Measurements from ENCODE around the gene GCLM. TPM values are rescaled to one million over a fixed set of nuclear protein-coding genes. Genes with fewer than 3 reads are reported as not detected.
"Not testable (repeated sequence)": the region's sequence is repeated elsewhere in the genome, so short reads cannot be mapped to it uniquely, and the experiment has no call there.

GCLM gene, protein sequence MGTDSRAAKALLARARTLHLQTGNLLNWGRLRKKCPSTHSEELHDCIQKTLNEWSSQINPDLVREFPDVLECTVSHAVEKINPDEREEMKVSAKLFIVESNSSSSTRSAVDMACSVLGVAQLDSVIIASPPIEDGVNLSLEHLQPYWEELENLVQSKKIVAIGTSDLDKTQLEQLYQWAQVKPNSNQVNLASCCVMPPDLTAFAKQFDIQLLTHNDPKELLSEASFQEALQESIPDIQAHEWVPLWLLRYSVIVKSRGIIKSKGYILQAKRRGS
- 9.6 and 11.2 TPM in 2 replicates for total RNA-seq

GRCh38 chr1:93909146-93910050, at the start of gene GCLM:
TSS of gene GCLM (minus strand) at chr1:93909430. CDS start at chr1:93909163, 267 bp downstream.
- DNase-seq (ENCODE audit: low read depth), result peak; percentile 70
- H3K36me3 ChIP-seq (ENCODE audit: control insufficient read depth, insufficient read depth, low read length), result no peaks in the 10 kb centered on the region
- no peaks in the 10 kb centered on the region for H3K27me3 ChIP-seq (ENCODE audit: control insufficient read depth, insufficient read depth, low read length)
- TF ChIP-seq CTCF (IDR thresholded peaks at IDR 0.05; ENCODE audit: insufficient read depth, low read length, poor library complexity, severe bottlenecking), result peak; percentile 60
- peak within 1 kb of the TSS; percentile 68 for H3K4me3 ChIP-seq (ENCODE audit: low read depth, low read length)

- Histone ChIP-seq H3K36me3 (ENCODE audit: control insufficient read depth, insufficient read depth, low read length) (no peaks in the 10 kb centered on the region), H3K4me3 (ENCODE audit: low read depth, low read length) (no peak overlapping the region), H3K27me3 (ENCODE audit: control insufficient read depth, insufficient read depth, low read length) (no peaks in the 10 kb centered on the region)
- no peak for DNase-seq (ENCODE audit: low read depth)
- no peak for TF ChIP-seq CTCF (IDR thresholded peaks at IDR 0.05; ENCODE audit: insufficient read depth, low read length, poor library complexity, severe bottlenecking)
These were observed 49.5 kb upstream of the GCLM start for GRCh38 chr1:93958726-93959100.

DNA sequence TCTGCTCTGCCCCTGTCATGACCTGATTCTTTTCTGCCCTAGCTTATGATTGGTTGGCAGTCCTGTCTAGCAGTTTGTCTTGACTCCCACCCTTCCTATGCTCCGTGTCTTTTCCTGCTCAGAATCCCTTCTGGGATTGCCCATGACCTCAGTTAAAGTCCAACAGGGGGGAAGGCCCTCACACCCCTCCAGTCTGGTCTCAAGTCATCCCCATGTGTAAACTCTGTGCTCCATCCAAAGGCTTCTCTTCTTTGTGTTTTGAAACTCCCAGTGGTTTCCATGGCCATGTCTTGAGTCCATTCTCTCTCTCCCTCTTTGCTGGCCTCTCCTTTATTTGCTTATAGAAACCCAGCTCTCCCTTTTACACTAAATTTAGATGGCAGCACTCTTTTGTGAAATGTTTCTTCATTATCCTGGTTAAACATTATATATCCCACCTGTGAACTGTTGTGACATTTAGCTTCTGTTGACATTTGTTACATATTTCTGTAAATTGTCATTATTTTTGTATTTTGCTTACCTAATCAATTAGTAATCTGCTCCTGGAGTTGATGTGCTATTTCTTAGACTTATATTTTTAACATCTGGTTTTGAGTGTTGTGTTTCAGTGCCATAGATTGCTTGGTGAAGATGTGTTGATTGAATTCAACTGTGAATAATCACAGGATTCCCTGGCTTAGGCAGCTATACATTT, 48.9 kb upstream of the GCLM start:
- H3K4me3 ChIP-seq (ENCODE audit: low read depth, low read length), result no peak overlapping the region
- H3K36me3 ChIP-seq (ENCODE audit: control insufficient read depth, insufficient read depth, low read length), result no peaks in the 10 kb centered on the region
- TF ChIP-seq CTCF (IDR thresholded peaks at IDR 0.05; ENCODE audit: insufficient read depth, low read length, poor library complexity, severe bottlenecking), result no peak
- DNase-seq (ENCODE audit: low read depth), result no peak
- no peaks in the 10 kb centered on the region for H3K27me3 ChIP-seq (ENCODE audit: control insufficient read depth, insufficient read depth, low read length)

DNA sequence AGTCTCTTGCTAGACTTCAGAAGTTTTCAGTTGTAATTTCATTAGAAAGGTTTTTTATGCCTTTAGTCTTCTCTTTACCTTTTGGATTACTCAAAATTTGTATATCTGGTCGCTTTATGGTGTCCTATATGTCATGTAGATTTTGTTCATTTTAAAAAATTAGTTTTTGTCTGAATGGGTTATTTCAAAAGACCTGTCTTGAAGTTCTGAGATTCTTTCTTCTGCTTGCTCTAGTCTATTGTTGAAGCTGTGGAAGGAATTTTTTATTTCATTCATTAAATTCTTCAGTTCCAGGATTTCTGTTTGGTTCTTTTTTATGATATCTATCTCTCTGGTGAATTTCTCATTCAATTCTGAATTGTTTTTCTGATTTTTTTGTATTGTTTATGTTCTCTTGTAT, 46.5 kb upstream of the GCLM start:
- no peak overlapping the region for H3K4me3 ChIP-seq (ENCODE audit: low read depth, low read length)
- H3K27me3 ChIP-seq (ENCODE audit: control insufficient read depth, insufficient read depth, low read length), result no peaks in the 10 kb centered on the region
- no peak for DNase-seq (ENCODE audit: low read depth)
- no peaks in the 10 kb centered on the region for H3K36me3 ChIP-seq (ENCODE audit: control insufficient read depth, insufficient read depth, low read length)
- no peak for TF ChIP-seq CTCF (IDR thresholded peaks at IDR 0.05; ENCODE audit: insufficient read depth, low read length, poor library complexity, severe bottlenecking)

- not testable (repeated sequence) for H3K36me3 ChIP-seq (ENCODE audit: control insufficient read depth, insufficient read depth, low read length); H3K4me3 ChIP-seq (ENCODE audit: low read depth, low read length); DNase-seq (ENCODE audit: low read depth); H3K27me3 ChIP-seq (ENCODE audit: control insufficient read depth, insufficient read depth, low read length)
These were observed 37.9 kb upstream of the GCLM start for GRCh38 chr1:93947002-93947686.
